Measurements from ENCODE around the gene GALNT16. TPM values are rescaled to one million over a fixed set of nuclear protein-coding genes. Genes with fewer than 3 reads are reported as not detected.

GALNT16 gene
- total RNA-seq, 1 donor from 2014 or later: 6.2 TPM

DNA sequence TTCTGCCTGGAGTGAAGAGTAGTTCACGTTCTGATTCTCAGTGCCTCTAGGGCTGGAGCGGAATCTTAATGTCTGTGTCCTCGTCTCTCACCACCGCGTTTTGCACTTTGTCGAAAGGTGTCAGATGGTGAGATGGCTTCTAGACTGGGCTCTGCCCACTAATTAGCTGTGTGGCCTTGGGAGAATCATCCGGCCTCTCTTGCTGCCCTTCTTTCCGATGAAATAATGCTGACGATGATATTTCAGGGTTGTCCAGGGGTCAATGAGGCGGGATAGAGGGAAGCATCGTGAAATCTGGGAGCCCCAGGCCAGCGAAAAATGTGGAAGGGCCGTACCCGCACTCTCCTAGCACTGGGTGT, 811 bp upstream of the GALNT16 start:
- FAIRE-seq (no peak), DNase-seq (ENCODE audit: low read depth) (no peak)
- Histone ChIP-seq H3K4me3 (ENCODE audit: insufficient read depth, low read depth, low read length) (peak overlapping the region; percentile 66), H3K9me3 (ENCODE audit: insufficient read depth, low read depth, low read length) (no peaks in the 10 kb centered on the region), H3K4me1 (ENCODE audit: insufficient read depth, low read length) (peaks cover 24% of the 10 kb centered on the region), H3K36me3 (ENCODE audit: insufficient read depth, low read length) (no peaks in the 10 kb centered on the region), H3K79me2 (ENCODE audit: insufficient read depth, low read length) (no peaks in the 10 kb centered on the region), H4K20me1 (ENCODE audit: insufficient read depth, low read length) (peaks cover 10% of the 10 kb centered on the region), H3K27me3 (ENCODE audit: insufficient read depth, low read length) (peaks cover 18% of the 10 kb centered on the region), H3K27ac (ENCODE audit: low read depth, low read length) (no peak overlapping the region), H3K9ac (ENCODE audit: low read length) (peak overlapping the region; percentile 46), H2AFZ (ENCODE audit: low read depth, low read length) (peak overlapping the region; percentile 78), H3K4me2 (ENCODE audit: low read length) (peak overlapping the region; percentile 93)
- H3K27me3 Mint-ChIP-seq (ENCODE audit: low read depth, unreplicated experiment): peaks cover 42% of the 10 kb centered on the region
- peaks cover 4% of the 10 kb centered on the region for H3K36me3 Mint-ChIP-seq (ENCODE audit: low read depth, unreplicated experiment)
- peaks cover 4% of the 10 kb centered on the region for H3K4me1 Mint-ChIP-seq (ENCODE audit: low read depth, unreplicated experiment)
- H3K27ac Mint-ChIP-seq (ENCODE audit: unreplicated experiment): no peak overlapping the region
- TF ChIP-seq, protein P1, sequence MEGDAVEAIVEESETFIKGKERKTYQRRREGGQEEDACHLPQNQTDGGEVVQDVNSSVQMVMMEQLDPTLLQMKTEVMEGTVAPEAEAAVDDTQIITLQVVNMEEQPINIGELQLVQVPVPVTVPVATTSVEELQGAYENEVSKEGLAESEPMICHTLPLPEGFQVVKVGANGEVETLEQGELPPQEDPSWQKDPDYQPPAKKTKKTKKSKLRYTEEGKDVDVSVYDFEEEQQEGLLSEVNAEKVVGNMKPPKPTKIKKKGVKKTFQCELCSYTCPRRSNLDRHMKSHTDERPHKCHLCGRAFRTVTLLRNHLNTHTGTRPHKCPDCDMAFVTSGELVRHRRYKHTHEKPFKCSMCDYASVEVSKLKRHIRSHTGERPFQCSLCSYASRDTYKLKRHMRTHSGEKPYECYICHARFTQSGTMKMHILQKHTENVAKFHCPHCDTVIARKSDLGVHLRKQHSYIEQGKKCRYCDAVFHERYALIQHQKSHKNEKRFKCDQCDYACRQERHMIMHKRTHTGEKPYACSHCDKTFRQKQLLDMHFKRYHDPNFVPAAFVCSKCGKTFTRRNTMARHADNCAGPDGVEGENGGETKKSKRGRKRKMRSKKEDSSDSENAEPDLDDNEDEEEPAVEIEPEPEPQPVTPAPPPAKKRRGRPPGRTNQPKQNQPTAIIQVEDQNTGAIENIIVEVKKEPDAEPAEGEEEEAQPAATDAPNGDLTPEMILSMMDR (IDR thresholded peaks at IDR 0.05; ENCODE audit: insufficient read depth, low read depth, low read length): no peak
- TF ChIP-seq EZH2 (IDR thresholded peaks at IDR 0.05; ENCODE audit: insufficient read depth, low read length): no peak
- no peaks in the 10 kb centered on the region for H3K9me3 Mint-ChIP-seq (ENCODE audit: unreplicated experiment)
- H3K4me3 Mint-ChIP-seq (ENCODE audit: unreplicated experiment): peak overlapping the region; percentile 79

DNA sequence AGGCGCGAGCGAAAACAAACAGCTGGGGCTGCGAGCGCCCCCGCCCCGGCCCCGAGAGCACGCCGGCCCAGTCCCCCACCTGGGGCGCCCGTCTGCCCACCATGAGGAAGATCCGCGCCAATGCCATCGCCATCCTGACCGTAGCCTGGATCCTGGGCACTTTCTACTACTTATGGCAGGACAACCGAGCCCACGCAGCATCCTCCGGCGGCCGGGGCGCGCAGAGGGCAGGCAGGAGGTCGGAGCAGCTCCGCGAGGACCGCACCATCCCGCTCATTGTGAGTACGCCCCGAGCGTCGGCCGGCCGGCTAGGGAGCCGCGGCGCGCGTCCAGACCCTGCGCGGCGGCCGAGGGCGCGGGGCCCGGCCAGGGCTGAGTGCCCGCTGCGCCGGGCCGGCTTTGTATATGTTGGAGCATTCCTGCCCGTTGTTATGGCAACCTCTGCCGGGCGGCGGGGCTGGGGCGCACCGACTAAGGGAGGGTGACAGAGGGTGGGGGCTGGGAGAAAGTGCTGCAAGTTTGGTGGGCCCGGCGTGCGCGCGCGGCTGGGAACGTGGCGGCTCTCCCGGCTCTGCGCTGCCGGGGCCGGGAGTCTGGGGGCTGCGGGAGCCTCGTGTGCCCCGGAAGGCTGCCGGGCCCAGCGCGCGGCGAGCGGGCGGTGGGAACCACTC, 367 bp downstream of the GALNT16 start:
- FAIRE-seq (no peak), DNase-seq (ENCODE audit: low read depth) (peak; percentile 8)
- Histone ChIP-seq H3K9ac (ENCODE audit: low read length) (peak overlapping the region; percentile 35), H3K27me3 (ENCODE audit: insufficient read depth, low read length) (peaks cover 18% of the 10 kb centered on the region), H2AFZ (ENCODE audit: low read depth, low read length) (peak overlapping the region; percentile 75), H3K79me2 (ENCODE audit: insufficient read depth, low read length) (no peaks in the 10 kb centered on the region), H3K9me3 (ENCODE audit: insufficient read depth, low read depth, low read length) (no peaks in the 10 kb centered on the region), H3K4me2 (ENCODE audit: low read length) (peak overlapping the region; percentile 93), H3K27ac (ENCODE audit: low read depth, low read length) (no peak overlapping the region), H3K4me3 (ENCODE audit: insufficient read depth, low read depth, low read length) (peak overlapping the region; percentile 66), H3K4me1 (ENCODE audit: insufficient read depth, low read length) (peaks cover 24% of the 10 kb centered on the region), H3K36me3 (ENCODE audit: insufficient read depth, low read length) (no peaks in the 10 kb centered on the region), H4K20me1 (ENCODE audit: insufficient read depth, low read length) (peaks cover 10% of the 10 kb centered on the region)
- no peak for TF ChIP-seq EZH2 (IDR thresholded peaks at IDR 0.05; ENCODE audit: insufficient read depth, low read length)
- TF ChIP-seq, protein P1 (IDR thresholded peaks at IDR 0.05; ENCODE audit: insufficient read depth, low read depth, low read length): no peak
- Mint-ChIP-seq H3K27ac (ENCODE audit: unreplicated experiment) (no peak overlapping the region), H3K4me3 (ENCODE audit: unreplicated experiment) (peak overlapping the region; percentile 78), H3K9me3 (ENCODE audit: unreplicated experiment) (no peaks in the 10 kb centered on the region), H3K4me1 (ENCODE audit: low read depth, unreplicated experiment) (peaks cover 2% of the 10 kb centered on the region), H3K27me3 (ENCODE audit: low read depth, unreplicated experiment) (peaks cover 41% of the 10 kb centered on the region), H3K36me3 (ENCODE audit: low read depth, unreplicated experiment) (peaks cover 4% of the 10 kb centered on the region)

Data from astrocyte (in vitro differentiated cells and primary cell).